ENCODE results near the gene U2AF2. TPM values are rescaled to one million over a fixed set of nuclear protein-coding genes. Genes with fewer than 3 reads are reported as not detected.

U2AF2 gene
- total RNA-seq, 4 donors from 2014 or later: 132 to 292 (median 159) TPM

- H3K36me3 ChIP-seq: peaks cover 0 to 52% (median 0%) of the 10 kb centered on the region in 3 donors
- no peak for DNase-seq
- no peaks in the 10 kb centered on the region for H3K27me3 ChIP-seq
- peak overlapping the region; percentile 93 to 97 (median 94) for H3K27ac ChIP-seq
- TF ChIP-seq POLR2A (IDR thresholded peaks at IDR 0.05): peak in 1 of 2 donors; percentile 8
- no peak for TF ChIP-seq CTCF (IDR thresholded peaks at IDR 0.05)
- no peaks in the 10 kb centered on the region for H3K9me3 ChIP-seq
- H3K4me3 ChIP-seq: peak overlapping the region in 2 of 4 donors; percentile 74 to 89
- H3K4me1 ChIP-seq: peaks cover 4 to 72% (median 29%) of the 10 kb centered on the region in 4 donors
These were observed 22.2 kb downstream of the U2AF2 start for GRCh38 chr19:55676889-55677505.

DNA sequence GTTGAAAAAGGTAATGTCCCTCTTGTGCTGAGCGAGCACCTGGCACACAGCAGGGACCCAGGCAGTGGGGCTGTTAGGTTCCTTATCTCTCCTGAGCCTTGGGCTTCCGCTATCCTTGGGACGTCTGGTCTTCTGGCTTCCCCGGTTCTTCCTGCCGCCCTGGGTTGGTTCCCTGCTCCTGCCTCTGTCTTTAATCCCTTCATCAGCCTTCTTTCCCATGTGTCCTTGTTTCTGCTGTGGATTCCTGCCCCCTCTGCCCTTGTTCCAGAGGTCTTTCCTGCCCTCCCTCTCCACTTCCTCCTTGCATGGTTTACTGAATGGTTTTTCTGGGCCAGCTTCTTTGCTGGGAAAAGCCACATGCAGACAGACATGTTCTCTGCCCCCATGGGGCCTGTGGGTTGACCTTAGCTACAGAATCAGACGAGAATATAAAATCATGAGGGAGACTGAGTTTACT lies 22.8 kb downstream of the U2AF2 start:
- Histone ChIP-seq H3K4me3 (peak overlapping the region in 2 of 4 donors; percentile 74 to 89), H3K27me3 (no peaks in the 10 kb centered on the region), H3K27ac (peak overlapping the region; percentile 93 to 97 (median 94)), H3K4me1 (peaks cover 4 to 74% (median 29%) of the 10 kb centered on the region in 4 donors), H3K36me3 (peaks cover 0 to 52% (median 0%) of the 10 kb centered on the region in 3 donors), H3K9me3 (no peaks in the 10 kb centered on the region)
- DNase-seq: peak in 1 of 3 donors; percentile 28
- TF ChIP-seq POLR2A (IDR thresholded peaks at IDR 0.05): no peak
- TF ChIP-seq CTCF (IDR thresholded peaks at IDR 0.05): no peak

- H3K4me1 ChIP-seq: peaks cover 4 to 77% (median 29%) of the 10 kb centered on the region in 4 donors
- DNase-seq: peak in 2 of 3 donors; percentile 90 to 92
- H3K9me3 ChIP-seq: no peaks in the 10 kb centered on the region
- TF ChIP-seq CTCF (IDR thresholded peaks at IDR 0.05) (peak in 1 of 6 experiments; percentile 8), POLR2A (IDR thresholded peaks at IDR 0.05) (no peak)
- peaks cover 0 to 48% (median 0%) of the 10 kb centered on the region in 3 donors for H3K36me3 ChIP-seq
- H3K27ac ChIP-seq: peak overlapping the region; percentile 93 to 97 (median 94)
- H3K27me3 ChIP-seq: no peaks in the 10 kb centered on the region
- peak overlapping the region in 2 of 4 donors; percentile 10 to 74 for H3K4me3 ChIP-seq
These were observed 23.4 kb downstream of the U2AF2 start for GRCh38 chr19:55678121-55678671.

DNA sequence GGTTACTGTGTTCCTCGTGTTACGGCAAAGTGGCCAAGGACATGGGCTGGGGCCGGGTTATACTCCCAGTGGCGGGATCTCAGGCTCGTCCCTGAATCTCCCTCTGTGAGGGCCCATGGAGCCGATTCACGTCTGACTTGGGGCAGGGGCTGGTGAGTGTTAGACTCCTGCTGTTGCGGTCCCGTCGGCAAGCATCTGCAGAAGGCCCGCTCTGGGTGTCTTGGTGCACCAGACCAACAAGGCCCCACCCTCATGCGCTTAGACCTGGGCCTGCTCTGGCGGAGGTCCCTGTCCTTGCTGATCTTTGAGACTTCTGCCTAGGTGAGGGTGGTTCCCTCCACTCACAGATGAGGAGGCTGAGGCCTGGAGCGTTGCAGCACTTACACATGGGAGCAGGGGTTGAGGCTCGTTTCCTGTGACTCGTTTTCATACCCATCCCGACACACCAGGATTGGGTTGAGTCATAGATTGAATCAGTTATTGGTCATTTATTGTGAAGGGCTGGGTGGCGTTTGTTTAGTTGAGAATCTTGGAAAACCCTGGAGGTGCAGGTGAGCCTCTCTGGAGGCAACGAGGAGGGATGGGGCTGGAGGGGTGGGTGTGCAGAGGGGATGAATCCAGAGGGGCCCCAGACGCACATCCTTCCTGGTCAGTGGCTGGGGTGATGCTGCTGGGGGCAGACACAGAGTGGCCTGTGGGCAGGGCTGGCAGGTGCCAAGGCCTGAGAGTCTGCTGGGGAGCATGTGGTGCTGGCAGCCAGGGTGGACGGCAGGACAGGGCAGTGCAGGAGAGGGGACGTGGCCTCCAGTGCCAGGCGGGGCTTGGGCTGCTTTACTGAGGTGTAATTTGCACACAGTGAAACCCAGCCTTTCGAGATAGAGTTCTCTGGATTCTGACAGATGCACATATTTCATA lies 24.8 kb downstream of the U2AF2 start:
- Histone ChIP-seq H3K36me3 (peaks cover 0 to 50% (median 0%) of the 10 kb centered on the region in 3 donors), H3K4me1 (peaks cover under 1 to 69% (median 29%) of the 10 kb centered on the region in 4 donors), H3K9me3 (no peaks in the 10 kb centered on the region), H3K27me3 (no peaks in the 10 kb centered on the region), H3K27ac (peak overlapping the region in 3 of 4 donors; percentile 94 to 97 (median 95)), H3K4me3 (no peak overlapping the region)
- TF ChIP-seq CTCF (IDR thresholded peaks at IDR 0.05): no peak
- no peak for TF ChIP-seq POLR2A (IDR thresholded peaks at IDR 0.05)
- DNase-seq: no peak

DNA sequence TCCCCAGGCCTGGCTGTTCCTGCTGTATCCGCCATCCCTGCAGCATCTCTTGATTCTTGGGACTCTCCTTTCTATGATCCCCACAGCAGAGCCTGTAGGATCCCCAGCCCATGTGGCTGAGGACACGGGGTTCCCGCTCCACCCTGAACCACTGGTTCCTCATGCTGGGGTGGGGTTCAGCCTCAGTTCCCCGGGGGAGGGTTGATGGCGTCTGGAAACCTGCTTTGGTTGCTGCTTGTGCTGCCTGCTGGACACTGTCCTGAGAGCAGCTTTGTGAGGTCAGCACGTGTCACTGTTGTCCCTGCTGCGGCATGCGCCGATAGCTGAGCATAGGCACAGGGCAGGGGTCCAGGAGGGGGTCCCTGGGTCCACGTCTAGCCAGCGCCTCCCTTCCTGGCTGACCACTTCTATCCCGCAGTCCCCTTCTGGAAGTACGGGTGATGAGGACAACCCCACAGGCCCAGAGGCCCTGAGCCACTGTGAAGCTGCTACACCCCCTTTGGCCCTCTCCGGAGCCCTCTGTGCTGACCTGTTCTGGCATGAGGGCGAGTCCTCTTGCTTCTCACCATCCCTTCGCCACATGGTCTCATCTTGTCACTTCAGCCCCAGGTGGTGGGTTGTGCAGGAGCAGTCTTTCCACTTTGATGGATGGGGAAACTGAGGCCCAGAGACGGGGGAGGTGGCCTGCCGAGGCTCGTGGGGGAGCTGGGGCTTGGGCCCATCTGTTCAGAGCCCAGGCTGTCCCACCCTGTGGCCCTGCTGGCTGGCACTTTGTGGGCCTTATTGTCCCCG lies 25.7 kb downstream of the U2AF2 start:
- H3K4me3 ChIP-seq: no peak overlapping the region
- TF ChIP-seq POLR2A (IDR thresholded peaks at IDR 0.05) (no peak), CTCF (IDR thresholded peaks at IDR 0.05) (no peak)
- H3K9me3 ChIP-seq: no peaks in the 10 kb centered on the region
- peak overlapping the region in 1 of 4 donors; percentile 97 for H3K27ac ChIP-seq
- peaks cover 0 to 58% (median 0%) of the 10 kb centered on the region in 3 donors for H3K36me3 ChIP-seq
- DNase-seq: no peak
- peaks cover 6 to 77% (median 29%) of the 10 kb centered on the region in 4 donors for H3K4me1 ChIP-seq
- H3K27me3 ChIP-seq: no peaks in the 10 kb centered on the region

Data from Peyer's patch (tissue), 4 donors.